Measurements from ENCODE around the gene FANCB. TPM values are rescaled to one million over a fixed set of nuclear protein-coding genes. Genes with fewer than 3 reads are reported as not detected.

The FANCB gene
- 12.2 and 13.8 TPM in 2 replicates for total RNA-seq (2021; fragmentation: NEBNext Ultra II Directional; extraction: Animal tissue kit (Norgen Biotek cat#: 25700))
- 0.89 and 1.9 TPM in 2 replicates for polyA plus RNA-seq (2011; rRNA removed)
- polyA plus RNA-seq (2011; cell fraction: cytosol; rRNA removed), result 2.2 TPM
- polyA plus RNA-seq (2011; cell fraction: nucleus; rRNA removed), result 1.3 TPM
- 1.5 to 4.6 TPM (median 2.2 TPM) in 4 replicates for polyA plus RNA-seq (2012, experiment 1 of 2)
- polyA plus RNA-seq (2012, experiment 2 of 2), result 0.35 TPM
- 5.1 TPM for polyA plus RNA-seq (2013, experiment 1 of 2)
- polyA plus RNA-seq (2013, experiment 2 of 2), result 4.5 TPM
- polyA minus RNA-seq (2011; rRNA and poly(A)+ RNA removed), result 12.0 and 18.7 TPM in 2 replicates
- polyA minus RNA-seq (2011; cell fraction: cytosol; rRNA and poly(A)+ RNA removed), result 6.1 TPM
- 42.3 TPM for polyA minus RNA-seq (2011; cell fraction: nucleus; rRNA and poly(A)+ RNA removed)
- long read RNA-seq, experiment 1, partial matches to known transcripts, result 2 of 5 reads
- long read RNA-seq, experiment 1, other reads (novel, unspliced or antisense), result 3 of 5 reads
- long read RNA-seq, experiment 2, partial matches to known transcripts, result 0 of 7 reads
- long read RNA-seq, experiment 2, other reads (novel, unspliced or antisense), result 5 of 7 reads

DNA sequence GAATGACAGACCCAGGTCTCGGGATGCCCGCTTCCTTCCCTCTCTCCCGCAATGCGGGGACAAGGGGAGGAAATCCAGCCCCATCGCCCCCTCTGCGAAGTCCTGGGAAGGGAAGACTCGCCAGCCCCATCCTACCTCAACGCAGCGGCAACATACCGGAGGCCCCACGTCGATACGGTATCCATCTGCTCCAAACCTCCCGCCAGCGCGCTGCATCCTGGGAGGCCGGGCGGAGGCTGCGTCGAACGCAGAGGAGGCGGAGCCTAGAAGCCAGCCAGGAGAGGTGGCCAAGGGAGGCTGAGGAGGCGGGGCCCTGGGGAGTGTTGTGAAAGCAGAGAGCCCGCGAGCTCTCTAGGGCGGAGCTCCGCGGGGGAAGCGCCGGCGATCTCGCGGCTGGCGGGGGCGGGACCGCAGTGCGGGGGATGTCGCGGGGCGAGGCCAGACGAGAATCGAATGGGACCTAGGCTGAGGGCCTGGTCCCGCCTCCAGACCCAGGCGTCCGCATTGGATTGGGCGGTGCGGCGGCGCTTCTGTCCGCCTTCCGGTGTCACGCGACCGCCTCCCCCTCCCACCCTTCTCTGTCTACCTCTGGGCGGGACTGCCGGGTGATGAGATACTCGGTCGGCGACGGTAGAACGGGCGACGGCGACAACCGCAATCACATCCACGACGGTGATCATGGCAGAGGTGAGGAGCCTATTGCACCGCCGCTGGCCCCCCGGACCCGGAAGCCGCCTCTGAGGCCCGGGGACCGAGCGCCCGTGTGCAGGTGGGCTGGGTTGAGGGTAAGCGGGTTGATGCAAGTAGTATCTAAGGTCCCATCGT, at the start of gene FANCB, which contains the start of gene MOSPD2:
Gene FANCB, minus strand, starts transcription at position 219 of the 825 bp plus-strand sequence. CDS start 7,559 bp downstream, outside the sequence.
Gene MOSPD2, plus strand, starts transcription at position 571 of the 825 bp plus-strand sequence. Its CDS starts 108 bp downstream, at position 679.
- Histone ChIP-seq H3K4me3 (ENCODE audit: extremely low read depth in 1 of 4, insufficient read depth in 2 of 4, low read depth in 3 of 4, low read length in 4 of 4) (peak within 1 kb of the TSS; percentile 84 to 89 (median 86)), H3K79me1 (ENCODE audit: low read depth, low read length) (no peaks in the 10 kb centered on the region), H3K36me3 (ENCODE audit: control insufficient read depth in 2 of 4, insufficient read depth in 4 of 4, low read length in 3 of 4) (peaks cover 0 to under 1% (median 0%) of the 10 kb centered on the region in 4 experiments; a peak in 2 of 8 replicates), H2AFZ (ENCODE audit: low read length) (no peak within 1 kb of the TSS), H3K9me3 (ENCODE audit: insufficient read depth in 2 of 2, low read depth in 1 of 2, low read length in 1 of 2) (no peaks in the 10 kb centered on the region; a peak in 1 of 4 replicates), H2AK5ac (ENCODE audit: low read depth, low read length) (no peak within 1 kb of the TSS), H3K4ac (replicated peaks; ENCODE audit: insufficient read length, low read depth, low read length) (no peak within 1 kb of the TSS), H4K8ac (ENCODE audit: extremely low read depth, insufficient read depth, low read length) (peak within 1 kb of the TSS; percentile 95), H3K4me2 (ENCODE audit: insufficient read depth in 1 of 2, low read depth in 2 of 2, low read length in 2 of 2) (peak within 1 kb of the TSS; percentile 72 to 90), H3K18ac (ENCODE audit: extremely low read depth, low read length) (no peak within 1 kb of the TSS; the same call in 1 of the 2 replicates), H2BK15ac (ENCODE audit: low read length) (no peak within 1 kb of the TSS), H3K56ac (replicated peaks; ENCODE audit: insufficient read length, low read depth, low read length) (peak within 1 kb of the TSS; percentile 53), H2BK120ac (replicated peaks; ENCODE audit: low read depth, low read length) (no peak within 1 kb of the TSS), H3K23ac (ENCODE audit: insufficient read length) (no peak within 1 kb of the TSS), H3K79me2 (ENCODE audit: control insufficient read depth in 1 of 2, insufficient read depth in 2 of 2, low read length in 2 of 2) (peaks cover 0 to 50% of the 10 kb centered on the region in 2 experiments; a peak in 2 of 4 replicates), H3K9ac (replicated peaks in 1 of 4; ENCODE audit: extremely low read depth in 1 of 4, low read depth in 3 of 4, low read length in 3 of 4) (peak within 1 kb of the TSS; percentile 63 to 86 (median 73)), H3K27me3 (replicated peaks in 1 of 4; ENCODE audit: control insufficient read depth in 3 of 4, extremely low read depth in 1 of 4, insufficient read depth in 3 of 4, low read length in 3 of 4) (no peaks in the 10 kb centered on the region), H4K20me1 (replicated peaks in 1 of 2; ENCODE audit: control insufficient read depth in 1 of 2, insufficient read depth in 2 of 2, low read length in 2 of 2) (no peaks in the 10 kb centered on the region), H3K23me2 (ENCODE audit: low read depth, low read length) (0 out of 2 replicates have a peak, but pooled peaks cover 5% of the 10 kb centered on the region), H4K91ac (replicated peaks; ENCODE audit: insufficient read length, low read length) (no peak within 1 kb of the TSS), H4K5ac (ENCODE audit: insufficient read length, low read depth, low read length) (no peak within 1 kb of the TSS), H3K27ac (ENCODE audit: low read depth, low read length) (peak within 1 kb of the TSS; percentile 68; the same call in 1 of the 2 replicates), H3K14ac (ENCODE audit: insufficient read length) (no peak within 1 kb of the TSS), H2BK20ac (ENCODE audit: low read length) (no peak within 1 kb of the TSS), H2BK12ac (ENCODE audit: low read depth, low read length) (no peak within 1 kb of the TSS), H2BK5ac (ENCODE audit: low read depth, low read length) (no peak within 1 kb of the TSS), H3K4me1 (replicated peaks in 1 of 4; ENCODE audit: control insufficient read depth in 3 of 4, insufficient read depth in 4 of 4, low read length in 3 of 4) (no peaks in the 10 kb centered on the region)
- POLR2A ChIA-PET (ENCODE audit: partially characterized antibody), result interaction anchor here (0.6 to 1.2 kb wide), 3 partner anchors 510 to 843 kb away, joined by 3 read pairs; partner anchors contain the start of gene GEMIN8
- DNase-seq (ENCODE audit: low read depth in 1 of 2, low spot score in 2 of 2) (peak; percentile 79 to 85), FAIRE-seq (peak; percentile 89)
- WGBS, 2 experiments (ENCODE audit: extremely low coverage in 1 of 2, insufficient coverage in 1 of 2, insufficient read length in 1 of 2, insufficient replicate concordance in 2 of 2, low coverage in 1 of 2, low lambda C conversion rate in 2 of 2, missing lambda C conversion rate in 1 of 2), result 3% methylated on average over 7 of the region's 78 CpGs; no CpG with 5 or more reads in 1 of the 2 experiments
- CTCF ChIA-PET (ENCODE audit: partially characterized antibody), result interaction anchor here (0.6 kb wide), 1 partner anchor 184 kb away, joined by 3 read pairs; no protein-coding TSS in a partner anchor
- TF ChIP-seq SIX5 (IDR thresholded peaks at IDR 0.05; ENCODE audit: low read depth, low read length) (no peak), CEBPB (IDR thresholded peaks at IDR 0.05; ENCODE audit: low read depth, low read length) (peak; percentile 59; the same call in 1 of the 2 replicates), SIN3A (conservative IDR thresholded peaks at IDR 0.05 in 1 of 2, IDR thresholded peaks at IDR 0.05 in 1 of 2; ENCODE audit: low read depth in 1 of 2, low read length in 2 of 2) (0 out of 4 replicates have a peak, but pooled peaks of 1 of the 2 experiments have one; percentile 15), E2F6 (IDR thresholded peaks at IDR 0.05) (peak; percentile 94), TAF1 (IDR thresholded peaks at IDR 0.05; ENCODE audit: low read depth, low read length) (peak; percentile 68), GABPA (IDR thresholded peaks at IDR 0.05; ENCODE audit: borderline replicate concordance, insufficient read depth, low read length) (no peak), EGR1 (IDR thresholded peaks at IDR 0.05; ENCODE audit: borderline replicate concordance, low read depth, low read length) (peak; percentile 62; the same call in 1 of the 2 replicates), POLR2AphosphoS5 (IDR thresholded peaks at IDR 0.05; ENCODE audit: low read depth, low read length) (peak; percentile 72; the same call in 1 of the 2 replicates)

Data from H1 (cell line).